GM19397 (cell line): ENCODE measurements around the gene GRK7.

Experiments used
- ATAC-seq: cut with Tn5 transposase; IDR thresholded peaks from one replicate; pipeline ENCODE4 v1.9.1; 2021; ENCODE audit warnings: mild to moderate bottlenecking, moderate library complexity; ENCODE audit not compliant: unreplicated experiment

GRK7 gene, protein sequence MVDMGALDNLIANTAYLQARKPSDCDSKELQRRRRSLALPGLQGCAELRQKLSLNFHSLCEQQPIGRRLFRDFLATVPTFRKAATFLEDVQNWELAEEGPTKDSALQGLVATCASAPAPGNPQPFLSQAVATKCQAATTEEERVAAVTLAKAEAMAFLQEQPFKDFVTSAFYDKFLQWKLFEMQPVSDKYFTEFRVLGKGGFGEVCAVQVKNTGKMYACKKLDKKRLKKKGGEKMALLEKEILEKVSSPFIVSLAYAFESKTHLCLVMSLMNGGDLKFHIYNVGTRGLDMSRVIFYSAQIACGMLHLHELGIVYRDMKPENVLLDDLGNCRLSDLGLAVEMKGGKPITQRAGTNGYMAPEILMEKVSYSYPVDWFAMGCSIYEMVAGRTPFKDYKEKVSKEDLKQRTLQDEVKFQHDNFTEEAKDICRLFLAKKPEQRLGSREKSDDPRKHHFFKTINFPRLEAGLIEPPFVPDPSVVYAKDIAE (N-terminal part only)

DNA sequence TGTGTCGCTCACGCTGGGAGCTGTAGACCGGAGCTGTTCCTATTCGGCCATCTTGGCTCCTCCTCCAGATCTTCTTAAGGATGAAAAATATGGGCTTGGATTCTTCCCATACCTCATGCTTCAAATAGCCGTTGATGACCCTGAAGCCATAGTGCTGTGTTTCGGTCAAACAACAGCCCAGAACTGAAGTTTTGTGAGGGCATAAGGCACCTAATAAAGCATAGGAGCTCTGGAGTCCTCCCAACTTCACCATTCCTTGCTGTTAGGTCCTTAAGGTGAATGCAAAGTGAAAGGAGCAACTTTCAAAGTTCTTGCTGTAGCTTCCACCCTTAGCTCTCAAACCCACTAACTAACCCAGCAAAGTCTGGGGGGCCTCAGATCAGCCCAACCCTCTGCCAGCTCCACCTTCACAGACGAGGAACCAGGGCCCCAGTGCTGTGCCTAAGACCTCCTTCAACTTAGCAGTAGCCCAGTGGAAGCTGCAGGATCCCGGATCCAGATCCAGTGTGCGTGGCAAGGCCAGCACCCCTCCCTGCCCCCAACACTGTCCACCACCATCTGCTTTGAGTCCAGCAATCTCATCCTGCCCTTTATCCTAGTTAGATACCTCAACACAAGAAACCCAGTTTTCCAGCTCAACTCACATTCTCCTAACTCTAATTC, at the start of gene GRK7:
GRK7 (plus strand) TSS at position 321 of the 663 bp plus-strand sequence. CDS start 14,877 bp downstream, outside the sequence.
- ATAC-seq: no peak

DNA sequence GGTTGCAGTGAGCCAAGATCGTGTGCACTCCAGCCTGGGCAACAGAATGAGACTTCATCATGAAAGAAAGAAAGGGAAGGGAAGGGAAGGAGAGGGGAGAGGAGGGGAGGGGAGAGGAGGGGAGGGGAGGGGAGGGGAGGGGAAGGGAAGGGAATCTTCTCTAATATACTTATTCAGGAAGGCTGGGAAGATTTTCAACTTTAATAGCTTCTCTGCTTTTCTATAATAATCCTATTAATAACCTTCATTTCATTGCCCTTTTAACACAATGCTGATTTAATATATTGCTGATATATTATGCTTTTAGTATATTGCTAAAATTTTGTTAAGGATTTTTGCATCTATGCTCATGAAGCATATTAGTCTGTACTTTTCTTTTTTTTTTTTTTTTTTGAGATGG, 48.5 kb upstream of the GRK7 start:
- no peak for ATAC-seq

DNA sequence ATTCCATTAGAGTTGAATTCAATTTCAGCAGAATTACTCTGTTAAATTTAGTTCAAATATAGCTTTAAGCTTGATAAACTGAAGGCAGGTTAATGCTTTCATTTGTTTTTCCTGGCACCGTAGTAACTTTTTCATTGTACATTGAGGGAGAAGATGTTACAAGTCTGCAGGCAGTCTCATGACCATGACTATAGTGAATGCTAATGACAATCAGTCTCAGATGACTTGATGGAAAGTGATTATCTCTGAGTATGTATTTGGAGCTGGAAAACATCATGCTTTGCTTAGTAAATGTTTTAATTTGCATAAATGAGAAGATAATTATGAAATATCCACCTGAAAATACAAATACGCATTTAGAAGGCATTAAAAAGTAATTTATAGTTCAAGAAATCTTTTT, 41.1 kb upstream of the GRK7 start:
- no peak for ATAC-seq

DNA sequence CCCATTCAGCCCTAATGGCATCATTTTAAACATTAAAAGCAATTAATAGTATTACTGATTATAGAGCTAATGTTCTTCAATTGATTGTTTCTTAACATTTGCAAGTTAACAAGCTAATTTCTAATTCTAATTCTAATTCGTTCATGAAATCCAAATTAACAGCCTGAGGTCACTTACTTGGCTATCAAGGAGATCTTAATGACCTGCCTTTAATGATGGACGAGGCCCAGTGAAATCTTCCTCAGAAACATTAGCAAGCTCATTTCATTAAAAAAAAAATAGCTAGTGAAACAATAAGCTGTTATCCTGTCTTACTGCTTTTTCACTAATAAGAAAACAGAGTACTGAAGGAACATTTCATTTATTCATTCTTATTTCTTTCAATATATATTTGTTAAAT, 40.6 kb upstream of the GRK7 start:
- no peak for ATAC-seq

DNA sequence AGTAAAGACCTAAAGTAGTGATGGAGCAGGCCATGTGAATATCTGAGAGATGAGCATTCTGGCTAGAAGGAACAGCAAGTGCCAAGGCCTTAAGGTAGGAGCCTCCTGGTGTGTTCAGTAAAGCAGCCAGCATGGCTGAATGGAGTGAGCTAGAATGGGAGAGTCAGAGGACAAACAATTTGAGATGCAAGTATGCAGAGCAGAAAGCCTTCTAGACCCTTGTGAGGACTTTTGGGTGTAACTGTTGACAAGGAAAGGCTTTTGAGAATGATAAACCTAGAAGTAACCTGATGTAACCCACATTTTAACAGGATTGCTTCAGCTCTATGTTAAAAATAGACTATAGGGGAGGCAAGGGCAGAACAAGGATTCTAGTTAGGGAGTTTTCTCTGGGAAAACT, 40.0 kb upstream of the GRK7 start:
- no peak for ATAC-seq

DNA sequence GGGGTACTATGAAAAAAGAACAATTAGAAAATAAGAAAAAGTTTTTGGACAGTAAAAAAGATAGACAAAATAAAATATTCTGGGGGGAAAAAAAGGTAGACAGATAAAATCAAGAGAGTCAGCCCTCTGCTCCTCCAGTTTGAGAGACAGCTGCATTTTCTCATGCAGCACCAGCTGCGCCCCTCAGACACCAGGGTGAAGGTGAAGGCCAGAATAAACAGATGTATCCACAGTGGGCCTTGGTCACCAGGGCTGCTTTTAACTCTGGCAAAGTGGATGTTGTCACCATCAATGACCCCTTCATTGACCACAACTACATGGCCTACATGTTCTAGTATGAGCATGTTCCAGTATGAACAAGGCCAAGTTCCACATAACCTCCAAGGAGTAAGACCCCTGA, 39.0 kb upstream of the GRK7 start:
- no peak for ATAC-seq

DNA sequence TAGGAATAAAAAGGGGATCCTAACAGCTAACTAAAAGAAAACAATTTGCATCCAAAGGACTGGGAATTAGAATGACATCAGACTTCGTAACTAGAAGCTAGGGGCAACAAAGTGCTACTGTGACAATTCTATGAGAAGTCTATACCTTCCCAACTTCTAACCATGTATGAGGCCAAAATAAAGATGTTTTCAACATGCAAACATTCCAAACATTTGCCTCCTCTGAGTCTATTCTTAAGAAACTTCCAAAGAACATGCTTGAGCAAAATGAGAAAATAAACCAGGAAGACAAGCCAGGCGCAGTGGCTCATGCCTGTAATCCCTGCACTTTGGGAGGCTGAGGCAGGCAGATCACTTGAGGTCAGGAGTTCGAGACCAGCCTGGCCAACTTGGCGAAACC, 38.2 kb upstream of the GRK7 start:
- ATAC-seq: no peak

DNA sequence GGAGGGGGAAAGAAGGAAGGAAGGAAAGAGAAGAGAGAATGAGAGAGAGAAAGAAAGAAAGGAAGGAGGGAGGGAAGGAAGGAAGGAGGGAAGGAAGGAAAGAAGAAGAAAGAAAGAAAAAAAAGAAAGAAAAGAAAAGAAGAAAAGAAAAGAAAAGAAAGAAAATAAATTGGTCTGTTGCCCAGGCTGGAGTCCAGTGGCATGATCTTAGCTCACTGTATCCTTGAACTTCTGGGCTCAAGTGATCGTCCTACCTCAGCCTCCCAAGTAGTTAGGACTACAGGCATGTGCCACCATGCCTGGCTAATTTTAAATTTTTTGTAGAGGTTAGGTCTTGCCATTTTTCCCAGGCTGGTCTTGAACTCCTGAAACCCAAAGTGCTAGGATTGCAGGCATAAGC, 36.7 kb upstream of the GRK7 start:
- ATAC-seq: no peak

DNA sequence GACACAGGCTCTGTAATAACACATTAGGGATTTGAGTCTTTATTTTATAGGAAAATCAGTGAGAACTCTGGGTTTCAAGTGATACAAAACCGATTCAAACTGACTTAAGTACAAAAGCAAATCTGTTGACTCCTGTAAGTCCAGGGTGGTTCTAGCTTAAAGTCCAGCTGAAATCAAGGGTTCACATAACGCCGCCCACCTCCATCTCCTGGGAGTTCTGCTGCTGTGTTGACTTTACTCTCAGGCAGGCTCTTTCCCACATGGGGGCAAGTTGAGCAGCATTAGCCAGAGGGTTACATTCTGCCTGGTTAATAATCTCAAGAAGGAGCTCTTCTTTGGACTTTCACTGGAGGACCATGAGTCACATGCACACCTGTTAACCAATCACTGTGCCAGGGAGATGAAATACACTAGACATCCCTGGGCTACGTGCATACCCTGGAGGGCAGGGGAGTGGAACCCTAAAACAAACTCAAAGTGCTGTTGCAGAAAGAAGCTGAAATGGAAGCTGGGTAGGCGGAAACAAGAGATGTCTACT, 34.8 kb upstream of the GRK7 start:
- no peak for ATAC-seq

DNA sequence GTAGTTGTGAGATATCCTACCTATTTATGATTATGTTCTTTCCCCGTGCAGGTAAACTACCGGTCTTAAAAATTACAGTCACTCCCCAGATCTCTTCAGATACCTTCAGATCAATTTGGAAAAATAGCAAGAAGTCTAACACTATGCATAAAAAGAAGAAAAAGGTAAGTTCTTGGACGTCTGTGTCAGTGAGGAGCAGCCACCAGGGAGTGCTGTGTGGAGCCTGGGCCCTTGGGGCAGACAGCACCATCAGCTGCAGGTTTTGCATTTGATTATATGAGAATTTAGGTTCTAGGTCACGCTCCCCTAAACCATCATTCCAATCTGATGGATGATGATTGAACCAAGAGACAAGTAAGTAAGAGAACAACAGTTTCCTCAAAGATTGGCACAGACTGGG, 34.0 kb upstream of the GRK7 start:
- no peak for ATAC-seq

DNA sequence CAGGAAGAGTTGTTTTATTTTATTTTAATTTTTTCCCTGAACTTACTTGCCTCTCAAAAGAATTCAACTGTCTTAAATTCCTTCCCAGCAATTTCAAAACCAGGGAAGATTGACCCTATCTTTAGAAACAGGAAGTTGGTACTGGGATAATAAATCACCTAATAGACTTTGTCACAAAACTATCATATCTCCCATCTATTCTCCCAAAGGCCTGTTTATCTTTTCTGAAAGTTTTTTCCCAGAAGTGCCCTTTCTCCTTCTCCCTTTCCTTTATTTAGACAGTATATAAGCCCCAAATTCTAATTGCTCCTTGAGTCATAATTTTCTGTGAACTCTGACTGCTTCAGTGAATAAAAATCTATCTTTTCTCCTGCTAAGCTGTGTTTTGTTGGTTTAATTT, 28.0 kb upstream of the GRK7 start:
- no peak for ATAC-seq

DNA sequence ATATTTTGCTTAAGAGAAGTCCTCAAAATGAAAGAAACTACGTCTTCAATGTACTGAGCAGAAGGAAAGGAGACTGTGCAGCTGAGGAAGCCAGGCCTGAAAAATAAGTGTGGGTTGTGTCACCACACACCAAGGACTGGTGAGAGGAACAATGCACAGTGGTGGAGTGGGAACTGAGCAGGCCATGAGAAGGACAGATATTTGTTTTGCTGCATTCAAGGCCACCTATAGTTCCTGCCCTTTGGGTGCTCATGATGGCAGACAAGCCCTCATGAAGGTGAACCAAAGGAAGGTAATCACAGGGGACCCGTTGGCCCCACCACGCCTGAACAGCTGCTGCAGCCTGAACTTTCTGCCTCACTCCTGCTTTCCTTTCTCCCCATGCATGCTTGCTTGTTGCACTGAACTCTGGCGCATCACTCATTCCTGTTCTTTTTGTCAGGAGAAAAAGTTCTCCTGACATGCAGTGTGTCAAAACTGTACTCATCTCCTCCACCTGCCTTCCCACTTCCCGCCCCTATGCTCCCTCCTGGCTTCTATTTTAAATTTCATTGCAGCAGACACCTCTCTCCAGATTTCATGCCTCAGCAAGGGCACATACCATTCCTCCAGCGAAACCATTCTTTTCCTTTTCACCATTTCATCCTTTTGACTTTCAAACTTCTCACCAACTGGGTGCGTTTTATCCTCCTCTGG, 27.3 kb upstream of the GRK7 start:
- ATAC-seq: no peak

DNA sequence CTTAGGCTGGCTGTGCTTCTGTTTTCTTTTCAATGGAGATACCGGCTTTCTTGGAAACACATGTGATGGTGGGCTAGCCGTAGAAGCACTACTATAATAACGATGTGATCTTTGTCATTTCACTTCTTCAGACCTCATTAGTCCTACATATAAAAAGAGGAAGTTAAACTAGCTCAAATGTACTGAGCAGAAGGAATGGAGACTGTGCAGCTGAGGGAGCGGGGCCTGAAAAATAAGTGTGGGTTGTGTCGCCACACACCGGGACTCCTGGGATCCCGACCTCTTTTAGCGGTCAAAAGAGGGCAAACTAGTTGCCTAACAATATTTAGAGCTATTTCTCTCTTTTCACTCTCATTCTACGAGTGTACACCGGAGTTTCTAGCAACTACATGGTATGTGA, 26.1 kb upstream of the GRK7 start:
- ATAC-seq: no peak

DNA sequence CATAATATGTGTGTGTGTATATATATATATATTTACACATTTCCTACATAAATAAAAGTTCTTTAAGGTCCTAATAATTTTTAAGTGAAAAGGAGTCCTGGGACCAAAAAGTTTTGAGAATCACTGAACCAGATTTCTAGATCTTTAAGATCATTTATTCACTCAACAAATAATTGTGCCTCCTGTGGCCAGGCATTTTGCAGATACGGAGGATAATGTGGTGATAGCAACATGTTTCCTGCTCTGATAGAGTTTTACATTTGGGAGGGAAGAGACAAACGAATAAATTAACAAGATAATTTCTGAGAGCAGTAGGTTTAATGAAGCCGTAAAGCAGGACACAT, 25.6 kb upstream of the GRK7 start:
- no peak for ATAC-seq

DNA sequence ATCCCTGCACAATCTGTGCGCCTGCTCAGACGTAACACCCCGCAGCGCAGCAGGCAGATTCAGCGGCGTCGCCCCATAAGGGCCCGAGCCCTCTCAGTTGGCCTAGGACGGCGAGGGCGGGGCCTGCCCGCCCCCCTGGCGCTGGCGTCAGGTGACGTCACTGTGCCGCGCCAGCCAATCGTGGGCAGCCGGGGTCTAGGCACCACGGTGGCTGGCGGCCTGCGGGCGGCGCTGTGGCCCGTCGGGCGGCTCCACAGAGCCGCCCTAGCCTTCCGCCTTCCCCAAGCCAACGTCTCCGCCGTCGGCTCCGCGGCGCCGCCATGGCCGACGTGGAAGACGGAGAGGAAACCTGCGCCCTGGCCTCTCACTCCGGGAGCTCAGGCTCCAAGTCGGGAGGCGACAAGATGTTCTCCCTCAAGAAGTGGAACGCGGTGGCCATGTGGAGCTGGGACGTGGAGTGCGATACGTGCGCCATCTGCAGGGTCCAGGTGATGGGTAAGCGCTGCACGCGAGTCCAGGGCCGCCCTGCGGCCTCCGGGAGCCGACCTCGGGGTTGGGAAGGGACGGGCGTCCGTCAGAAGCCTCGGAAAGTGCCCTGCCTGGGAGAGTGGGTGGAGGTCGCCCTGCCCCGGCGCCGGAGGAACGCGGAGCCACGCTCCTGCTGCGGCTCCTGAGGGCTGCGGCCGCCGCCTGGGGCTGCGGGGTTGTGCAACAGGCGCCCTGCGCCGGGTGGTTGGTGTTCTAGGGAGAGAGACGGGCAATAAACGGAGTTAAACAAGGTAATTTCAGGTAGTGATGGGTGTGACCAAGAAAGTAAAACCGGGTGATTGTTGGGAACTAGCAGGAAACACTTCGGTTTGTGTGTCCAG, 25.0 kb upstream of the GRK7 start, which contains the start of gene RNF7:
RNF7 (plus strand) TSS at position 277 of the 869 bp plus-strand sequence; CDS start at position 321, 44 bp downstream.
- ATAC-seq: peak; percentile 97

DNA sequence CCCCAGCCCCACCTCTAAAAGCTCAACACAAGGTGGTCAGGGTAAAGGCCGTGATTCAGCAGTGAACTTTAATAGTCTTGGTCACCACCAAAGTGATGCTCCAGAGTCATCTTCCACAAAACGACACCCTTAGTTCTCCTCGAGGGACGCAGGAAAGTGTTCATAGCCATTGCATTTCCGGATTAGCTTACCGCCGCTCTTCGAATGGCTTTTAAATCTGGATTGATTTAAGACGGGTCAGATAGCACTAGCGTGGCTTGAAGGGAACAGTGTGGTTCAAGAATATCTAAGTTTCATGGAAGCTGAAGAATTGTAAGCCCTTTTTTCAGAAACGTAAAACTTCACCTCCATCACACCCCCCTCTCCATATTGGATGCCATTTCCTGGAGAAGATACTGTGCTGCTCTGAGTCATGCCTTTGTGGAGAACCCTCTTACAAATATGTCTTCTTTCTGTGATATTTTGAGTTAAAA, 24.3 kb upstream of the GRK7 start:
- no peak for ATAC-seq

DNA sequence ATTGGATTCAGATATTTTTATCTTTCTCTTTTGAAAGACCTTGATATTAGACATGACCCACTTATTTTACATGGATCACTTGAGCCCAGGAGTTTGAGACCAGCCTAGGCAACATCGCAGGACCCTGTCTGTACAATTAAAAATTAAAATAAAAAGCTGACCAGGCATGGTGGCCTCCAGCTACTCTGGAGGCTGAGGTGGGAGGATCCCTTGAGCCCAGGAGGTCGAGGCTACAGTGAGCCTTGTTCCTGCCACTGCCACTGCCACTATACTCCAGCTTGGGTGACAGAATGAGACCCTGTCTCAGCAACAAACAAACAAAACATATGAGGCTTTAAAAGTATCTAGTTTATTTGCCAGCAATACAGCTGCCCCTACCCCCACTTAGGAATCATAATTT, 23.5 kb upstream of the GRK7 start:
- no peak for ATAC-seq

DNA sequence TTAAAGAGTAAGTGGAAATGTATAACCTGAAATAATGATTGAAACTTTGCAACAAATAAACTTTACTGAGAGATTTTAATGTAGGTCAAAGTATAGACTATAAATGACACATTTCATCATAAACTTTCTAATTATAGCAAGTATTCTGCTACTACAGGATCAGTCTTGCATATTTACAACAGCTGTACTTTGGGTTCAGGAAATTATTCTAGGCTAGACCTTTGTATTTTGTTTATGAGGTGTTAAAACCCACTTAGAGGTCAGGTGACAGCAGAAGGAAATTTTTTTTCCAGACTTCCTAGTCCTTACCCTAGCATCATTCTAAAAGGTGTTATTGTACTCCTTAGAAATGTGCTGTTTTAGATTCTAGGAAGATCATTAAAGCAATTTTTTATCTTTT, 22.9 kb upstream of the GRK7 start:
- no peak for ATAC-seq

DNA sequence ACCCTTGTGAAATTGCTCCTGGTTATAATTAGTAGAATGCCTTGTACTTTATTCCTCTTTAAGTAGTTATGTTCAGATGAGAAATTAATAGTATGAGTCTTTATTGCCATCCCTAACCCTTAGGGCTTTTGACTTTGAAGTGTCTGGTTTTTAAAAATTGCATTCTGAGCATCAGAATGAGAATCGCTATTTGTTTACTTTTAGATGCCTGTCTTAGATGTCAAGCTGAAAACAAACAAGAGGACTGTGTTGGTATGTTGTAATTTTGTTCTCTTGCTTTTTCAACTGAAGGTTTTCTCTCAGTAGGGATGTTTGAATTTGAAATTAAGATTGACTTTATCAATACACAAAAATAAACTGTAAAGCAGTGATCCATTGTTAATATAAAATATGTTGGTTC, 19.9 kb upstream of the GRK7 start:
- no peak for ATAC-seq

DNA sequence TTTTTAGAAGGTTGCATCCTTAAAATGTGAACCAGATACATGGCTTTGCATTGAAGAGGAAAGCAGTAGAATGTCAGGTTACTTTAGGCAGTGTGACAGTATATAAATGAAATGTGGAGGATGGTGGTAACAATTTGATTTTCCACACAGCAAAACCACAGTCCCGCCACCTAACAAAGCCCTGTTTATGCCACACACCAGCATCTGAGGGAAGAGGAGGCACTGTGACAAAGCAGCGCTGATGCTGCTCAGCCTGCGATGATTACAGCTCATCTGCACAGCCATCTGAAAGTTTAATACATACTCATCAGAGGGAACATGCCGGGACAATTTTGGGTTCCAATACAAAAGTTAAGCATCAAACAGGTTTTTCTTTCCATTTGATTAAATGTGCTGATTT, 16.2 kb upstream of the GRK7 start:
- no peak for ATAC-seq
